Measurements from ENCODE around the gene KNG1.
A peak's percentile ranks its signal among the peaks of the same experiment; 100 is the strongest.
"Not testable (repeated sequence)": the region's sequence is repeated elsewhere in the genome, so short reads cannot be mapped to it uniquely, and the experiment has no call there.

KNG1 gene

DNA sequence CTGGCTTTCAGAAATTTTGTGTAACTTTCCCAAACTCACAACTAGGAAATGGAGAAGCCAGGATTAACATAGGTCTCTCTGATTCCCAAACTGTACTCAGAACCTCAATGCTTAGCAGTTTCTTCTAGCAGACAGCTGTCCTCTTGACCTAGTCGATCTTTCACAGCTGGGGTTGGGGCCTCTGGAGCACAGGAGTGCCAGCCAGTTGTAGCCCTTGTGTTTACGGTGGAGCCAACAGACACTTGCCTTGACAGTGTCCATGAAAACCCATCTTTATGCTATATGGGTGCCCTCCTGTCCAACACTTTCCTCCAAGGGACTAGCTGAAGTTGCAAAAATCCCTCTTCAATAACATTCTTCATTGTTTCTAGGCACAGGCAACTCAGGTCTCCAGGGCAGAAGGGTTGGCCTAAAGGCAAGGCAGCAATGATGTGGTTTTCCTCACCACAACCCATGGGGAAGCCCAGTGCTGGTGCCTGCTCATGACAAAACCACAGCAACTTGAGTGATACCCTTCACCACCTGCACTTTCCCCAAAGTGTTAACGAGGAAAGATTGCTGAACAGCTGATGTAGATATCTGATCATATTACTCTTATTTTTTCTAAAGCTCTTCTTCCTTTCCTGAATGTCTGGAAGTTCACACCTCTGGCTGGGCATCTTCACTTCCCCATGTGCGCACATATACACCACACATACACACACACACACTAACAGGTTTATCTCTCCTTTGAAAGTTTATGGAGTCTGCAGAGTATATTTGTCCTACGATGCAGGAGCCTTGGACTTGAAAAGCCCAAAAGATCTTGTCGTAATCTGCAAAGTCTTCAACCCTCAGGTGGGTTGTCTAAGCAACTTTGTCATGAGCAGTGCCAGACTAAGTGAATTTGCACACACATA, 11.0 kb upstream of the KNG1 start:
- Histone ChIP-seq H3K4me3 (ENCODE audit: low read depth, low read length) (no peak overlapping the region), H3K9me3 (ENCODE audit: severe bottlenecking) (no peaks in the 10 kb centered on the region), H3K27ac (no peak overlapping the region), H3K36me3 (no peaks in the 10 kb centered on the region), H3K27me3 (ENCODE audit: insufficient read depth, low read depth, severe bottlenecking) (peaks cover 12% of the 10 kb centered on the region)
- TF ChIP-seq, protein P1, sequence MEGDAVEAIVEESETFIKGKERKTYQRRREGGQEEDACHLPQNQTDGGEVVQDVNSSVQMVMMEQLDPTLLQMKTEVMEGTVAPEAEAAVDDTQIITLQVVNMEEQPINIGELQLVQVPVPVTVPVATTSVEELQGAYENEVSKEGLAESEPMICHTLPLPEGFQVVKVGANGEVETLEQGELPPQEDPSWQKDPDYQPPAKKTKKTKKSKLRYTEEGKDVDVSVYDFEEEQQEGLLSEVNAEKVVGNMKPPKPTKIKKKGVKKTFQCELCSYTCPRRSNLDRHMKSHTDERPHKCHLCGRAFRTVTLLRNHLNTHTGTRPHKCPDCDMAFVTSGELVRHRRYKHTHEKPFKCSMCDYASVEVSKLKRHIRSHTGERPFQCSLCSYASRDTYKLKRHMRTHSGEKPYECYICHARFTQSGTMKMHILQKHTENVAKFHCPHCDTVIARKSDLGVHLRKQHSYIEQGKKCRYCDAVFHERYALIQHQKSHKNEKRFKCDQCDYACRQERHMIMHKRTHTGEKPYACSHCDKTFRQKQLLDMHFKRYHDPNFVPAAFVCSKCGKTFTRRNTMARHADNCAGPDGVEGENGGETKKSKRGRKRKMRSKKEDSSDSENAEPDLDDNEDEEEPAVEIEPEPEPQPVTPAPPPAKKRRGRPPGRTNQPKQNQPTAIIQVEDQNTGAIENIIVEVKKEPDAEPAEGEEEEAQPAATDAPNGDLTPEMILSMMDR (IDR thresholded peaks at IDR 0.05; ENCODE audit: low read depth, low read length) = no peak
- no peak for DNase-seq

DNA sequence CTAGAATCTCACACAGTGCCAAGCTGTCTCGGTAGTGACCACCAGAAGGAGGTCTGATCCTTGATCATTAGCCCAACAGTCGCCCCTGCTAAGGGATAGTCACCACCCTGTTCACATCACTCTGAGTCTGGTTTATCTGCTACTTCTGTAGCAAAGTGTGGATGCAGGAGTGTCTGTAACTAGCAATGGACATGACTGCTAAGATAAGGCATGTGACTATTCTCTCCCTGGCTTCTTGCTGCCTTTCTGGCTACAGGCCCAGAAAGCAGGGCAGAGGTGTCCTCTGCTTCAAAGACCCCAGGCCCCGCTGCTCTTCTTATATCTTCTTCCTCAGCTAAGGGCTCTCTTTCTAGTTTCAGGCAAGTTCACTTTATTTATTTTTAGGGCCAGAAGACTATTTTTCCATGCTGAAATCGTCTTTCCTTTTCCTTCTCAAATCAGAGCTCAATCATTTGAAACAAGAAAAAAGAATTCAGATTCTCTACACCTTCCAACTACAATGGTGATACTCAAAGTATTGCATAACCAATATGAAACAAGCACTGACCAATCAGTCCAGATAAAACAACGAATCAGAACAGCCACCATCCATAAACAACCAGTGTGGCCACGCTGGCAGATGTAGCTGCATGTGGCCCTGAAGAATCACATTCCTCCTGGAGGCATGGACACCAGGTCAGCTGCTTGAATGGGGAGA, 8.0 kb upstream of the KNG1 start:
- Histone ChIP-seq H3K27ac (no peak overlapping the region), H3K9me3 (ENCODE audit: severe bottlenecking) (no peaks in the 10 kb centered on the region), H3K27me3 (ENCODE audit: insufficient read depth, low read depth, severe bottlenecking) (peaks cover 15% of the 10 kb centered on the region), H3K36me3 (no peaks in the 10 kb centered on the region), H3K4me3 (ENCODE audit: low read depth, low read length) (no peak overlapping the region)
- no peak for DNase-seq
- TF ChIP-seq, protein P1 (IDR thresholded peaks at IDR 0.05; ENCODE audit: low read depth, low read length) = no peak

DNA sequence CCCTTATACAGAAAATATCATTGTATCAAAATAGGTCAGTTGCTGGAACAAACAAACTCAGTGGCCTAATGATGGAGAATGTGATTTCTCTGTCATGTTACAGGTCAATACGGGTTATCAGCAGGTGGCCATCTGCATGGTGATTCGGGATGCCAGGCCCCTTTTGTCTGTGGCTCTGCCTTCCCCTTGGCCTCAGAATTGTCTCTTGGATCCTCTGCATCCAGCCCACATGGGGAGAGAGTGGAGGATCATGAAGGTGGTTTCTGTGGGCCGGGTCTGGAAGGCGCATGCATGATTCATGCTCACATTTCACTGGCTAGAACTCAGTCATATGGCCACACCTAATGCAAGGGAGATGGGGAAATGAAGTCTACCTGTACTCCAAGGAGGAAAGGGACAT, 6.5 kb upstream of the KNG1 start:
- H3K27me3 ChIP-seq (ENCODE audit: insufficient read depth, low read depth, severe bottlenecking) = peaks cover 13% of the 10 kb centered on the region
- H3K9me3 ChIP-seq (ENCODE audit: severe bottlenecking); H3K4me3 ChIP-seq (ENCODE audit: low read depth, low read length); H3K27ac ChIP-seq; H3K36me3 ChIP-seq; DNase-seq: not testable (repeated sequence)

DNA sequence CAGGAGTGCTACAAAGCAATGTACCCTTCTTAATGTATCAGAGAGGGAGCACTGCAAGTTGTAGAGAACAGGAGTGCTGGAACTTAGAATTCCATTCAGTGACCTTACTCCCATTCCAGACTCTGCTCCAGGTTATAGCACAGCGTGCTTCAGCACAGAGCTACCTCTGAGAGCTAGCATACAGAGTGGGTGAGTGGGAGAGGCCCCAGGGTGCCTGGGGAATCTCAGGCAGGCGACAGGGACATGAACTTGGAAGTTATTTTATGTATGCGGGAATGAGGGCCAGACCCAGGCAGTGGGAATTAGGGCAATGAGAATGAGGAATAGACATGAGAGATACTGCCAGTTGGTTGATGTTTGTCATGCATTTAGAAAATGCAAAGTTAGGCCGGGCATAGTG, 3.7 kb upstream of the KNG1 start:
- H3K9me3 ChIP-seq (ENCODE audit: severe bottlenecking) = no peaks in the 10 kb centered on the region
- no peaks in the 10 kb centered on the region for H3K36me3 ChIP-seq
- peaks cover 9% of the 10 kb centered on the region for H3K27me3 ChIP-seq (ENCODE audit: insufficient read depth, low read depth, severe bottlenecking)
- H3K27ac ChIP-seq = no peak overlapping the region
- H3K4me3 ChIP-seq (ENCODE audit: low read depth, low read length) = no peak overlapping the region
- TF ChIP-seq, protein P1 (IDR thresholded peaks at IDR 0.05; ENCODE audit: low read depth, low read length) = no peak
- DNase-seq = no peak

DNA sequence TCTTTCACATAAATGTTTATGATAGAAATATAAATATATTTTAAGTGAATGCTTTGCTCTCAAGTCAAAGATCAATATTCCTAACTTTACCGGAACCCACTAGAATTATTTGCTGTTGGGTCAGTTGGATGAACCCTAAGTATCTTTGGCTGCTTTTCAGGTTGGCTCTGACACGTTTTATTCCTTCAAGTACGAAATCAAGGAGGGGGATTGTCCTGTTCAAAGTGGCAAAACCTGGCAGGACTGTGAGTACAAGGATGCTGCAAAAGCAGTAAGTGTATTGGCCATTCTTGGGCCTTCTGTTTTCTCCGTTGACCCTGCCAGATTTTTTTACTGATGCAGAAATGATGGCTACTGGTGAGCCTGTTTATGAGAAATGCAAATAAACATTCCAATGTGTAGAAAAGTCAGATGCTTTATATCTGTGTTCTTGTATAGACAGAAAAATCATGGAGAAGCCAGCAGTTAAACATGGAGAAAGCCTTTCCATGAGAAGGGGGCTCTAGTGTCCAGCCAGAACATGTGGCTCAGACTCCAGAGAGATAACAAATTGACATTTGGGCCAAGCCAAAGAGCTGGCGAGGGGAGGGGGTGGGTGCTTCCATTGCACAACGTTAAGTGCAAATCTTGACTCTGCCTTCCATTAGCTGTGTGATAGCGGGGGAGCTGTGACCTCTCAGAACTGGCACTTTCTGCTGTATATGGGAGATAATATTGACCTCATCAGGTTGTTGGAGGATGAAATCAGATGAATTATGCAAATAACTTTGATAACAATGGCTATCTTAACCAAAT, 3.0 kb downstream of the KNG1 start:
- no peak for DNase-seq
- peaks cover 3% of the 10 kb centered on the region for H3K27me3 ChIP-seq (ENCODE audit: insufficient read depth, low read depth, severe bottlenecking)
- TF ChIP-seq, protein P1 (IDR thresholded peaks at IDR 0.05; ENCODE audit: low read depth, low read length) = no peak
- no peaks in the 10 kb centered on the region for H3K9me3 ChIP-seq (ENCODE audit: severe bottlenecking)
- no peaks in the 10 kb centered on the region for H3K36me3 ChIP-seq
- H3K27ac ChIP-seq = no peak overlapping the region
- H3K4me3 ChIP-seq (ENCODE audit: low read depth, low read length) = no peak overlapping the region

DNA sequence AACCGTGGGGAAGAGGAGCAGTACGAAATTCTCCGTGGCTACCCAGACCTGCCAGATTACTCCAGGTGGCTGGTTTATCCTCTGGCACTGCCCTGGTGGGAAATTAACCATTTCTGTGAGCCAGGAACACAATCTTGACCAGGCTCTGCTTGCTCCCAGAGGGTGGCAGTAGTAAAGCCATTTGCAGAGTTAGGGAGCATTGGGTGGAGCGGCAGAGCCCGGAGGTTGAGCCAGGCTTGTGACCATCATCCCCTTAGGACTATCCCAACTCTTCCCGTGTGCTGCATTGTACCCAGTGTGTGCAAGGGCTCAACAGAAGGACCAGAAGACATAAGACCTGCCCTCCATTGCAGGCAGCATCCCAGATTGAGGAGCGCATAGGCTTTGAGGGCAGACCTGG, 5.3 kb downstream of the KNG1 start:
- no peaks in the 10 kb centered on the region for H3K9me3 ChIP-seq (ENCODE audit: severe bottlenecking)
- H3K36me3 ChIP-seq = no peaks in the 10 kb centered on the region
- TF ChIP-seq, protein P1 (IDR thresholded peaks at IDR 0.05; ENCODE audit: low read depth, low read length) = peak; percentile 42
- H3K4me3 ChIP-seq (ENCODE audit: low read depth, low read length) = no peak overlapping the region
- H3K27ac ChIP-seq = no peak overlapping the region
- DNase-seq = peak; percentile 17
- no peaks in the 10 kb centered on the region for H3K27me3 ChIP-seq (ENCODE audit: insufficient read depth, low read depth, severe bottlenecking)

All from WERI-Rb-1 (cell line).